ENCODE results near the gene ACTR1B.

DNA sequence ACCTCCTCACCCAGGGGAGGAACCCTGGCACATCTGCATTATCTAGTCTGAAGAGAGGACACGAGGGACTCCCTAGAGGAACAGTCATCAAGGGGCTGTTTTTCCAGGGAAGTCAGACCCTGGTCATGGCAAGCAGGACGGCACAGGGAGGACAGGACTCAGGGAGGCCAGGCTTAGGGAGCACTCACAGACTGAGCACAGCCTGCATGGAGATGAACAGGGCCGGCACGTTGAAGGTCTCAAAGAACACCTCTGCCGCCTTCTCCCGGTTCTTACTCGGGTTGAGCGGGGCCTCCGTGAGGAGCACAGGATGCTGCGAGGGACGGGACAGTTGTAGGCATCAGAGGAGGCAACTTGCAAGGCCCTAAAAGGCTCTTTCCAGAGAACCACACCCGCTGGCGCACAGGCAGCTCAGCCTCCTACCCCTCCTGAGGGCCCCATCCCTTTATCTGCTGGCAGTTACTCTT lies 5.1 kb downstream of the ACTR1B start:
- TF ChIP-seq, protein P1, sequence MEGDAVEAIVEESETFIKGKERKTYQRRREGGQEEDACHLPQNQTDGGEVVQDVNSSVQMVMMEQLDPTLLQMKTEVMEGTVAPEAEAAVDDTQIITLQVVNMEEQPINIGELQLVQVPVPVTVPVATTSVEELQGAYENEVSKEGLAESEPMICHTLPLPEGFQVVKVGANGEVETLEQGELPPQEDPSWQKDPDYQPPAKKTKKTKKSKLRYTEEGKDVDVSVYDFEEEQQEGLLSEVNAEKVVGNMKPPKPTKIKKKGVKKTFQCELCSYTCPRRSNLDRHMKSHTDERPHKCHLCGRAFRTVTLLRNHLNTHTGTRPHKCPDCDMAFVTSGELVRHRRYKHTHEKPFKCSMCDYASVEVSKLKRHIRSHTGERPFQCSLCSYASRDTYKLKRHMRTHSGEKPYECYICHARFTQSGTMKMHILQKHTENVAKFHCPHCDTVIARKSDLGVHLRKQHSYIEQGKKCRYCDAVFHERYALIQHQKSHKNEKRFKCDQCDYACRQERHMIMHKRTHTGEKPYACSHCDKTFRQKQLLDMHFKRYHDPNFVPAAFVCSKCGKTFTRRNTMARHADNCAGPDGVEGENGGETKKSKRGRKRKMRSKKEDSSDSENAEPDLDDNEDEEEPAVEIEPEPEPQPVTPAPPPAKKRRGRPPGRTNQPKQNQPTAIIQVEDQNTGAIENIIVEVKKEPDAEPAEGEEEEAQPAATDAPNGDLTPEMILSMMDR (IDR thresholded peaks at IDR 0.05; ENCODE audit: low read depth, low read length) = no peak
- no peak for TF ChIP-seq POLR2A (IDR thresholded peaks at IDR 0.05; ENCODE audit: extremely low read depth, insufficient read length)
- TF ChIP-seq, protein P2, sequence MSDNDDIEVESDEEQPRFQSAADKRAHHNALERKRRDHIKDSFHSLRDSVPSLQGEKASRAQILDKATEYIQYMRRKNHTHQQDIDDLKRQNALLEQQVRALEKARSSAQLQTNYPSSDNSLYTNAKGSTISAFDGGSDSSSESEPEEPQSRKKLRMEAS (IDR thresholded peaks at IDR 0.05; ENCODE audit: low read depth, low read length) = no peak

Measured in NB4 (cell line).